GM23338 (cell line): ENCODE results near the gene ZNF385C. TPM values are rescaled to one million over a fixed set of nuclear protein-coding genes. Genes with fewer than 3 reads are reported as not detected.
A peak's percentile ranks its signal among the peaks of the same experiment; 100 is the strongest.

Source experiments
- ATAC-seq: fragments of 200-7000 bp; cut with Tn5 transposase; 3 replicates; pipeline ENCODE4 v1.9.1; 2020
- DNase-seq: peaks from one replicate; pipeline ENCODE4 v3.0.0-alpha.2; 2015; ENCODE audit warnings: low spot score
- H2AFZ ChIP-seq: fragments of 200-600 bp; sonication (generic); 2 replicates; pipeline ENCODE4 v1.8.0; 2016; ENCODE audit warnings: antibody characterized with exemption, mild to moderate bottlenecking, moderate library complexity
- H3F3A ChIP-seq: fragments of 200-600 bp; sonication (generic); replicated peaks from 2 replicates; pipeline ENCODE4 v1.8.0; 2017; ENCODE audit warnings: antibody characterized with exemption, mixed run types, low read depth
- H3K27ac ChIP-seq: fragments of 200-600 bp; sonication (generic); 2 replicates; pipeline ENCODE4 v1.6.1; 2016; ENCODE audit warnings: low read depth
- H3K27me3 ChIP-seq: fragments of 200-600 bp; sonication (generic); 2 replicates; pipeline ENCODE4 v1.8.0; 2016; ENCODE audit warnings: mild to moderate bottlenecking, mixed run types, moderate library complexity; ENCODE audit not compliant: insufficient read depth
- H3K36me3 ChIP-seq: fragments of 200-600 bp; sonication (generic); 2 replicates; pipeline ENCODE4 v1.8.0; 2016; ENCODE audit warnings: mild to moderate bottlenecking; ENCODE audit not compliant: insufficient read depth
- H3K4me1 ChIP-seq: fragments of 200-600 bp; sonication (generic); 2 replicates; pipeline ENCODE4 v1.8.0; 2016; ENCODE audit warnings: mild to moderate bottlenecking, moderate library complexity; ENCODE audit not compliant: insufficient read depth
- H3K4me2 ChIP-seq: fragments of 200-600 bp; sonication (generic); 2 replicates; pipeline ENCODE4 v1.7.1; 2017; ENCODE audit warnings: mixed run types
- H3K4me3 ChIP-seq: fragments of 200-600 bp; sonication (generic); 2 replicates; pipeline ENCODE4 v1.6.1; 2016; ENCODE audit warnings: mixed run types
- H3K79me2 ChIP-seq: fragments of 200-600 bp; sonication (generic); replicated peaks from 2 replicates; pipeline ENCODE4 v1.8.0; 2017; ENCODE audit warnings: mild to moderate bottlenecking; ENCODE audit not compliant: insufficient read depth
- H3K9me2 ChIP-seq: fragments of 200-600 bp; sonication (generic); 2 replicates; pipeline ENCODE4 v1.8.0; 2017; ENCODE audit not compliant: insufficient read depth
- H4K20me1 ChIP-seq: fragments of 200-600 bp; sonication (generic); replicated peaks from 2 replicates; pipeline ENCODE4 v1.8.0; 2017; ENCODE audit warnings: mild to moderate bottlenecking; ENCODE audit not compliant: insufficient read depth
- H3K27ac Mint-ChIP-seq: 2 replicates; pipeline ENCODE4 v1.8.0; 2020; ENCODE audit warnings: inconsistent platforms, mild to moderate bottlenecking, moderate library complexity, mixed read lengths
- H3K27me3 Mint-ChIP-seq: 3 replicates; pipeline ENCODE4 v1.8.0; 2022; ENCODE audit warnings: low read depth, mild to moderate bottlenecking, moderate library complexity, mixed read lengths, inconsistent platforms; ENCODE audit not compliant: insufficient read depth, poor library complexity
- H3K36me3 Mint-ChIP-seq: 3 replicates; pipeline ENCODE4 v1.8.0; 2021; ENCODE audit warnings: low read depth, mild to moderate bottlenecking, inconsistent platforms, moderate library complexity, mixed read lengths
- H3K4me1 Mint-ChIP-seq: 3 replicates; pipeline ENCODE4 v1.8.0; 2020; ENCODE audit warnings: mild to moderate bottlenecking, inconsistent platforms, mixed read lengths
- H3K4me3 Mint-ChIP-seq: 3 replicates; pipeline ENCODE4 v1.8.0; 2021; ENCODE audit warnings: moderate library complexity, mild to moderate bottlenecking, inconsistent platforms, mixed read lengths
- H3K9me3 Mint-ChIP-seq: 3 replicates; pipeline ENCODE4 v1.8.0; 2020; ENCODE audit warnings: moderate library complexity, mild to moderate bottlenecking, inconsistent platforms, mixed read lengths
- CTCF ChIP-seq, 2 experiments: fragments of 200-600 bp in 1 of 2; sonication (generic) in 1 of 2; conservative IDR thresholded peaks; 2 replicates each; pipeline versions ENCODE4 v1.5.1 to v1.6.1; 2016 to 2017; ENCODE audit warnings: antibody characterized with exemption in 2 of 2, low read depth in 2 of 2, mild to moderate bottlenecking in 2 of 2, moderate library complexity in 1 of 2
- ETS1 ChIP-seq: IDR thresholded peaks from 2 replicates; pipeline ENCODE4 v1.6.1; 2016; ENCODE audit warnings: antibody characterized with exemption
- NANOG ChIP-seq: IDR thresholded peaks from 2 replicates; pipeline ENCODE4 v1.6.1; 2016; ENCODE audit warnings: antibody characterized with exemption, borderline replicate concordance
- POLR2AphosphoS5 ChIP-seq: IDR thresholded peaks from 2 replicates; pipeline ENCODE4 v1.6.1; 2016; ENCODE audit warnings: antibody characterized with exemption, low read depth
- STAT1 ChIP-seq: IDR thresholded peaks from one replicate; pipeline ENCODE4 v1.6.1; 2016; ENCODE audit warnings: antibody characterized with exemption; ENCODE audit not compliant: unreplicated experiment
- ZNF114 ChIP-seq: fragments of 250-450 bp; sonication (Bioruptor Pico); IDR thresholded peaks from 2 replicates; pipeline ENCODE4 v1.5.0; 2020; ENCODE audit warnings: mild to moderate bottlenecking, moderate library complexity
- ZNF331 ChIP-seq: fragments of 250-450 bp; sonication (Bioruptor Pico); IDR thresholded peaks from 2 replicates; pipeline ENCODE4 v1.5.0; 2020; ENCODE audit warnings: low read depth, mild to moderate bottlenecking, moderate library complexity
- ZNF462 ChIP-seq: fragments of 250-450 bp; sonication (Bioruptor Pico); IDR thresholded peaks from 2 replicates; pipeline ENCODE4 v1.5.0; 2020; ENCODE audit warnings: mild to moderate bottlenecking, moderate library complexity
- polyA plus RNA-seq: library from polyadenylated mRNA; unstranded; fragments of >200 nt; fragmentation: Nextera tagmentation; extraction: Ambion mirVana; gene quantifications from 2 replicates; pipeline ENCODE4 v1.2.1, GENCODE V29; 2016
- total RNA-seq: library from RNA; depleted of rRNA; stranded (reverse); fragments of >200 nt; shearing (Covaris generic); gene quantifications from 2 replicates; pipeline ENCODE4 v1.2.3, GENCODE V29; 2014

ZNF385C gene
- total and polyA plus RNA-seq, 2 experiments from 2014 or later = 1.9 to 3.1 TPM

- H3F3A ChIP-seq = 0 out of 2 replicates have a peak, but pooled peaks cover 7% of the 10 kb centered on the region
- TF ChIP-seq ETS1 (no peak), ZNF331 (CRISPR knock-in tag) (no peak), ZNF114 (CRISPR knock-in tag) (no peak), ZNF462 (CRISPR knock-in tag) (no peak), CTCF (conservative IDR thresholded peaks at IDR 0.05; ENCODE audit: low read depth in 2 of 2) (peak; percentile 4 to 57), NANOG (no peak), POLR2AphosphoS5 (peak; percentile 59), STAT1 (no peak)
- H3K27ac ChIP-seq = no peak within 1 kb of the TSS
- peaks cover 22% of the 10 kb centered on the region for H3K27me3 Mint-ChIP-seq
- H3K9me2 ChIP-seq = no peaks in the 10 kb centered on the region
- H3K36me3 ChIP-seq = no peaks in the 10 kb centered on the region
- H2AFZ ChIP-seq = peak within 1 kb of the TSS; percentile 98
- H3K4me3 Mint-ChIP-seq = peak within 1 kb of the TSS; percentile 86
- no peaks in the 10 kb centered on the region for H3K36me3 Mint-ChIP-seq
- H3K4me2 ChIP-seq = peak within 1 kb of the TSS; percentile 87
- no peaks in the 10 kb centered on the region for H3K9me3 Mint-ChIP-seq
- ATAC-seq (peak; percentile 81), DNase-seq (peak; percentile 81)
- H3K27ac Mint-ChIP-seq = no peak within 1 kb of the TSS
- peak within 1 kb of the TSS; percentile 63 for H3K4me3 ChIP-seq
- H4K20me1 ChIP-seq = no peaks in the 10 kb centered on the region
- peaks cover 34% of the 10 kb centered on the region for H3K4me1 ChIP-seq
- no peaks in the 10 kb centered on the region for H3K79me2 ChIP-seq
- H3K27me3 ChIP-seq = no peaks in the 10 kb centered on the region
- H3K4me1 Mint-ChIP-seq = peaks cover 46% of the 10 kb centered on the region
These were observed 47.8 kb downstream of the ZNF385C start, which contains the start of gene C17orf113 for GRCh38 chr17:42050393-42051012. Gene C17orf113 (minus strand): TSS chr17:42050601. CDS start chr17:42043376, 7,225 bp downstream.
